OCI-LY1 (cell line): Measurements from ENCODE around the gene C19orf44.

Experiments
- CTCF ChIP-seq: fragments of 200-600 bp; sonication (generic), shearing (Covaris generic); IDR thresholded peaks from 2 replicates; pipeline ENCODE4 v1.5.1; 2017; ENCODE audit warnings: mild to moderate bottlenecking, antibody characterized with exemption, low read length, moderate library complexity, mixed read lengths
- EZH2 ChIP-seq: fragments of 200-600 bp; sonication (generic), shearing (Covaris generic); IDR thresholded peaks from 2 replicates; pipeline ENCODE4 v1.8.0; 2017; ENCODE audit warnings: borderline replicate concordance, mixed run types, mild to moderate bottlenecking, antibody characterized with exemption, low read length, moderate library complexity, mixed read lengths

GRCh38 chr19:16452325-16452724 lies 43.9 kb upstream of the C19orf44 start:
- no peak for TF ChIP-seq CTCF
- TF ChIP-seq EZH2 = no peak
